ENCODE data around the gene RASSF7. TPM values are rescaled to one million over a fixed set of nuclear protein-coding genes. Genes with fewer than 3 reads are reported as not detected.

Gene RASSF7
- total and polyA plus RNA-seq, 2 donors (not counting 1 experiment from before 2014, with no cell fraction given), result 29.8 to 89.3 TPM

DNA sequence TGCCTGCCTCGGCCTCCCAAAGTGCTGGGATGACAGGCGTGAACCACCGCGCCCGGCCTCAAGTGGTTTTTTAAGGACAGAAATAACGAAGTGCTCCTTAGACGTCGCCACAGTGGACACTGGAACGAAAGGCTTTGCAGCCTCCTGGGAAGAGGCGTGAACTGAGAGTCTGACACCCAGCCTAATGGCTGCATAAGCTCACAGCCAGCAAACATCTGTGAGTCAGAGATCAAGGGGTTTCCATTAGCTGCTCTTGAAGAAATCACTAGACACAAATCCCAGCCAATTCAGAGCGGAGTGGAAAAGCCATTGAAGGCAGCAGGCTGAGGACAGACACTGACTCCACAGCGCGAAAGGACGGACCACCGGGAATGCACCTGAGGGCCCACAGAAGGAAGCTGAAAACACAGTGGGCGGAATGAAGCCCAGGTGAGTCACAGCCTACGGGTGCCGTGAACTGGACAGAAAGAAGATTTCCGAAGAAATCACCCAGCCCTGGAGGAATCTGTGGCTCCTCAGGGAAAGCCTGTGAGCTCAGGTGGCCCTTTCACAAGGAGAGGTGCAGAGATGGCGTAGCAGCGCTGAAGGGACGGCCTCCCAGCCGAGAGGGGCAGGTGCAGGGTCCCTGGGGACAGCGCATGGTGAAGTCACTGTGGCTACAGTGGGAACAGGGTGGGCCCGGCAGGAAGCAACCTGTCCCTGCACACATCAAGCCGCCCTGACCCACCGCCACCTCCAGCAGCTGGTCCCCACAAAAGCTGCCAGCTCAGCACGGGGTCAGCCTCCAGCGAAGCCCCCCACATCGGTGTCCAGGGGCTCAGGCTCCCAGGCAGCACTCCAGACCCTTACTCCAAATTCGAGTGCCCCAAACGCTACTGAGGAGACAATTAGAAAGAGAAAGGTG, 11.8 kb upstream of the RASSF7 start:
- Histone ChIP-seq H3K4me2 (replicated peaks; ENCODE audit: low read depth, low read length, poor library complexity, severe bottlenecking) (no peak overlapping the region), H3K4me3 (ENCODE audit: control extremely low read depth in 1 of 5, extremely low read depth in 1 of 5, insufficient read depth in 1 of 5, low read depth in 2 of 5, low read length in 4 of 5) (no peak overlapping the region), H3K27me3 (replicated peaks in 1 of 4; ENCODE audit: control extremely low read depth in 1 of 4, control insufficient read depth in 3 of 4, insufficient read depth in 4 of 4, low read length in 3 of 4) (peaks cover 0 to 4% (median 2%) of the 10 kb centered on the region in 4 experiments), H3K9me3 (ENCODE audit: control extremely low read depth in 1 of 3, control insufficient read depth in 2 of 3, insufficient read depth in 1 of 3, low read length in 2 of 3) (no peaks in the 10 kb centered on the region), H3K36me3 (replicated peaks in 1 of 2; ENCODE audit: control extremely low read depth in 1 of 2, control insufficient read depth in 1 of 2, extremely low read depth in 1 of 2, insufficient read depth in 2 of 2, low read length in 1 of 2) (peaks cover 0 to 7% of the 10 kb centered on the region in 2 experiments), H4K20me1 (ENCODE audit: control insufficient read depth, insufficient read depth, low read length, poor library complexity, severe bottlenecking) (peaks cover 4% of the 10 kb centered on the region), H2AFZ (ENCODE audit: insufficient read depth, low read depth, low read length, poor library complexity, severe bottlenecking) (no peak overlapping the region), H3K4me1 (ENCODE audit: control insufficient read depth in 2 of 2, insufficient read depth in 2 of 2, low read length in 2 of 2) (peaks cover 0 to 9% of the 10 kb centered on the region in 2 donors), H3K27ac (ENCODE audit: low read length in 2 of 2) (no peak overlapping the region), H3K79me2 (ENCODE audit: control insufficient read depth, insufficient read depth, low read length) (no peaks in the 10 kb centered on the region), H3K9ac (ENCODE audit: low read length) (no peak overlapping the region)
- ChIA-PET CTCF (no interaction called here), POLR2A (no interaction called here)
- DNase-seq, result no peak
- Mint-ChIP-seq H3K4me3 (no peak overlapping the region), H3K9me3 (ENCODE audit: insufficient read depth) (no peaks in the 10 kb centered on the region), H3K27me3 (no peaks in the 10 kb centered on the region), H3K4me1 (peaks cover 5% of the 10 kb centered on the region), H3K27ac (no peak overlapping the region)
- intact Hi-C loops (cut with micrococcal nuclease), result no loop called here
- ATAC-seq (ENCODE audit: low read depth), result peak; percentile 62
- no peak for TF ChIP-seq EZH2 (IDR thresholded peaks at IDR 0.05; ENCODE audit: borderline replicate concordance, insufficient read depth, low read depth, low read length, poor library complexity, severe bottlenecking)
- no peak for TF ChIP-seq CTCF (IDR thresholded peaks at IDR 0.05)
- 80% methylated on average over 32 of the region's 32 CpGs for WGBS (ENCODE audit: insufficient coverage)

Measured in B cell (primary cell).